ENCODE data around the gene SPIRE2. TPM values are rescaled to one million over a fixed set of nuclear protein-coding genes. Genes with fewer than 3 reads are reported as not detected.
A peak's percentile ranks its signal among the peaks of the same experiment; 100 is the strongest.

SPIRE2 gene
- total RNA-seq, 4 donors from 2014 or later, result 3.4 to 9.6 (median 4.3) TPM

- no peak for TF ChIP-seq CTCF (IDR thresholded peaks at IDR 0.05)
- TF ChIP-seq POLR2A (IDR thresholded peaks at IDR 0.05), result no peak
- no peak for DNase-seq
- no peak overlapping the region for H3K4me3 ChIP-seq
- peaks cover 0 to 27% (median 0%) of the 10 kb centered on the region in 4 donors for H3K27me3 ChIP-seq
- intact Hi-C loops (cut with DNase I), result no loop called here
- H3K4me1 ChIP-seq, result peaks cover 20 to 29% (median 20%) of the 10 kb centered on the region in 3 donors
- peaks cover 0 to 23% (median 5%) of the 10 kb centered on the region in 3 donors for H3K36me3 ChIP-seq
- WGBS, 2 donors, result 70 to 80% methylated on average over 2 to 17 of the region's 40 CpGs
- no peaks in the 10 kb centered on the region for H3K9me3 ChIP-seq
- H3K27ac ChIP-seq, result no peak overlapping the region
These were observed 87.3 kb downstream of the SPIRE2 start for GRCh38 chr16:89915303-89916232.

- DNase-seq, result no peak
- WGBS, 2 donors, result 0 to 1% methylated on average over 11 to 12 of the region's 39 CpGs
- Histone ChIP-seq H3K27ac (peak overlapping the region in 3 of 4 donors; percentile 45 to 62 (median 55)), H3K4me1 (peaks cover 39 to 51% (median 42%) of the 10 kb centered on the region in 3 donors), H3K27me3 (peaks cover 0 to 51% (median 0%) of the 10 kb centered on the region in 4 donors), H3K36me3 (no peaks in the 10 kb centered on the region), H3K9me3 (no peaks in the 10 kb centered on the region), H3K4me3 (peak overlapping the region; percentile 4 to 63 (median 38))
- TF ChIP-seq CTCF (IDR thresholded peaks at IDR 0.05) (no peak), POLR2A (IDR thresholded peaks at IDR 0.05) (no peak)
- intact Hi-C loops (cut with DNase I), result no loop called here
These were observed 89.6 kb downstream of the SPIRE2 start for GRCh38 chr16:89917773-89918452.

- Histone ChIP-seq H3K27ac (peak within 1 kb of the TSS; percentile 30 to 62 (median 50)), H3K27me3 (peaks cover 0 to 59% (median 1%) of the 10 kb centered on the region in 4 donors), H3K36me3 (no peaks in the 10 kb centered on the region), H3K4me3 (peak within 1 kb of the TSS; percentile 4 to 63 (median 38)), H3K4me1 (peaks cover 43 to 59% (median 50%) of the 10 kb centered on the region in 3 donors), H3K9me3 (no peaks in the 10 kb centered on the region)
- peak in 4 of 6 experiments; percentile 11 to 35 (median 18) for TF ChIP-seq CTCF (IDR thresholded peaks at IDR 0.05)
- no peak for TF ChIP-seq POLR2A (IDR thresholded peaks at IDR 0.05)
- intact Hi-C loops (cut with DNase I), result no loop called here
- WGBS, 2 donors, result 17 to 27% methylated on average over 2 to 5 of the region's 23 CpGs
- DNase-seq, result no peak
These were observed 90.4 kb downstream of the SPIRE2 start, which contains the start of gene MC1R for GRCh38 chr16:89918453-89919347. Gene MC1R (plus strand): TSS chr16:89918862. CDS start chr16:89919259, 397 bp downstream.

GRCh38 chr16:89919535-89920406 lies 91.5 kb downstream of the SPIRE2 start:
- Histone ChIP-seq H3K27me3 (peaks cover 0 to 69% (median 4%) of the 10 kb centered on the region in 4 donors), H3K4me3 (no peak overlapping the region), H3K27ac (no peak overlapping the region), H3K9me3 (no peaks in the 10 kb centered on the region), H3K36me3 (no peaks in the 10 kb centered on the region), H3K4me1 (peaks cover 49 to 69% (median 55%) of the 10 kb centered on the region in 3 donors)
- no peak for DNase-seq
- TF ChIP-seq POLR2A (IDR thresholded peaks at IDR 0.05) (no peak), CTCF (IDR thresholded peaks at IDR 0.05) (no peak)
- intact Hi-C loops (cut with DNase I), result no loop called here
- 86 to 91% methylated on average over 36 to 43 of the region's 52 CpGs for WGBS, 2 donors
